GM19025 (cell line): ENCODE measurements around the gene ELOVL1.

Experiments used
- ATAC-seq: cut with Tn5 transposase; IDR thresholded peaks from one replicate; pipeline ENCODE4 v1.9.1; 2021; ENCODE audit warnings: mild to moderate bottlenecking, low read depth, moderate library complexity; ENCODE audit not compliant: unreplicated experiment

The ELOVL1 gene

DNA sequence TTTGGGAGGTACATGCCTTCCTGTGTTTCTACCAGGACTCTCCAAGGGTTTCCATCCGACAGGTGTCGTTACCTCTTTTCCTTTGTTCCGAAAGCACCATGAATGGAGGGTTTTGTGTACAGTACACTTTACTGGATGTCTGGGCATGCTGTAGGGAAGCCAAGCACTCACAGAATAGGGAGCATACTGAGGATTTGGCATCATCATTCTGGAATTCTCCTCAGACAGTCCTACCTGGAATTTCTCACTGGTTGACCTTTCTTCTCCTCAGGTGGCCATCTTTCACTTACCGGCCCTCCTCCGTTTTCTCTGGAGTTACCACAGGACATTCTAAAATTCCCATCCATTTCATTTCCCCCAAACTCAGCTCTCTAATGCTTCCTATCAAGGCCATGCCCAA, 36.1 kb downstream of the ELOVL1 start:
- no peak for ATAC-seq

DNA sequence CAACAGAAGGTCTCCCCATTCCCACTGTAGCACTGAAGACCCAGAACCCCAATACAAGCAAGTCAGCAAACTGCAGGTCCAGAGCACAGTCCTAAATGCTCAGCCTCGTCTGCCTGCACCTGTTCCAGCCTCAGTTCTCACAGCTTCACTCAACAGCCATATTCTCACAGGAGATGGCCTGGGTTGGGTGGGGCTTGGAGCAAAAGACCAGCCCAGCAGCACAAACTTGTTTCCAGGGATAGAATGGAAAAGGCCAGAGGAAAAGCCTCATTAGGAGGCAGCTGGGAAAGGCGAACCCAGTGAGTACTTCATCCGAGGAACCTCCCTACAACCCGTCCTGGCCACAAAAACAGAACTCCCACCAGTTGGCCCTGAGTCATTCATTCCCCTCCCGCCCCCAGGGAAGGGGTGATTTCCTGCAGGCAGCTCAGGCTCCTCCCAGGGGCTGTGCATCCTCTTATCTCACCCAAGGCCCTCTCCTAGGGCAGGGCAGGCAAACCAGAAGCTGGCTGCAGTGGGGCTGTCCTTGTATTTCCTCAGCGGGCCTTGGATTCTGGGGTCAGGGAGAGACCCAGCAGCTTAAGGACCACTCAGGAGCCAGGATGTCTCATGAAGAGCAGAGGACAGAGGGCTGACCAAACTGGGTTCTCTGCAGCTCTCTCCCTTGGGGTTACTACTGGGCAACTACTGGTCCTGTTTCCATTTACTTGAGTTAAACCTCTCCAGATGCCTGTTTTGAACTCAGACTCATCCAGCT, 37.6 kb downstream of the ELOVL1 start:
- no peak for ATAC-seq

DNA sequence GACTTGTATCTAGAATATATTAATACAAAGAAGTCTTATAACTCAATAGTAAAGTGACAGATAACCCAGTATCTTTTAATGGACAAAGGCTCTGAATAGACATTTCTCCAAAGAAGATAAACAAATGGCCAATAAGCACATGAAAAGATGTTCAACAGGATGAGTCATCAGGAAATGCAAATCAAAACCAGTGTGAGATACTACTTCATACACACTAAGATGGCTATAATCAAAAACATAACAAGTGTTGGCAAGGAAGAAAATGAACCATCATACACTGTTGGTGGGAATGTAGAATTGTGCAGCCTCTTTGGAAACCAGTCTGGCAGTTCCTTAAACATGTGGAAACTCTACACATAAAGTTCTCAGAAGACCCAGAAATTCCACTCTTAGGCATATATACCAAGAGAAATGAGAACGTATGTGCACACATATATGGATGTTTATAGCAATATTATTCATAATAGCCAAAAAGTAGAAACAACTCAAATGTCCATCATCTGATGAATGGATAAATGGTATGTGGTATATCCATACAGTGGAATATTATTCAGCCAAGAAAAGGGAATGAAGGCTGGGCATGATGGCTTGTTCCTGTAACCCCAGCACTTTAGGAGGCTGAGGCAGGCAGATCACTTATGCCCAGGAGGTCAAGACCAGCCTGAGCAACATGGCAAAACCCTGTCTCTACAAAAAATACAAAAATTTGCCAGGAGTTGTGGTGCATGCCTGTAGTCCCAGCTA, 40.1 kb downstream of the ELOVL1 start:
- no peak for ATAC-seq

DNA sequence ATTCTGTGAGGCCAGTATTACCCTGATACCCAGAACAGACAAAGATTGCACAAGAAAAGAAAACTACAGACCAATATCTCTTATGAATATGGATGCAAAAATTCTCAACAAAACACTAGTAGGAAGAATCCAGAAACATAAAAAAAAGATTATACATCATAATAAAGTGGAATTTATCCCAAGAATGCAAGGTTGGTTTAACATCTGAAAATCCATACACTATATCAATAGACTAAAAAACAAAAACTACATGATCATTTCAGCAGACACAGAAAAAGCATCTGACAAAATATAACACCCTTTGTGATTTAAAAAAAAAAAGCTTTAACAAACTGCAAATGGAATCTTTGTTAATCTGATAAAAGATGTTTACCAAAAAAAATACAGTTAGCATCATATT, 42.4 kb downstream of the ELOVL1 start:
- no peak for ATAC-seq

DNA sequence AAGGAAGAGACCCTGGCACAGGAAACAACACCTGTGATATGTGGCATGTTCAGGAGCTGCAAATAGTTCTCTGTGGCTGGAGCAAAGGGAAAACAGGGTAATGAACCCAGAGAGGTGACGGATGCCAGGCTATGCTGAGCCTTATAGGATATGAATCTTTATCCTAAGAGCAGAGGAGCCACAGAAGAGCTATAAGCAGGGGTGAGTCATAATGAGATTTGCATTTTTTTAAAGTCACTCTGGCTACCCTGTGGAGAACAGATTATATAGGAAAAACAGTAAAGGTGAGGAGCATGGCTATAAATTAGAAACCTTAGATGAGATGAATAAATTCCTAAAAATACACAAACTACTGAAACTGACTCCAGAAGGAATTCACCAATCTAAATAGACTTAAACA, 43.0 kb downstream of the ELOVL1 start:
- no peak for ATAC-seq

DNA sequence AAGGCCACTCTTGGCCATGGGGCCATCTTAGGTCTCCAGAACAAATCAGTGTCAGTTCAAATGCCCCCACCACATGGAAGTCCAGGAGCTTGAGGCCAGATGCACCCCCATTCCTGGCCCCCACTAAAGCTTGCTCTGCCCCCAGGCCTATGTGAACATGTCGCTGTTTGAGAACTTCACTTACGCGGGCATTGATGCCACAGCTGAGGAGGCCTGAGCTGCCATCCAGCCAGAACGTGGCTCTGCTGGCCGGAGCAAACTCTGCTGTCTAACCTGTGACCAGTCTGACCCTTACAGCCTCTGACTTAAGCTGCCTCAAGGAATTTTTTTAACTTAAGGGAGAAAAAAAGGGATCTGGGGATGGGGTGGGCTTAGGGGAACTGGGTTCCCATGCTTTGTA, 45.3 kb downstream of the ELOVL1 start:
- ATAC-seq = no peak

DNA sequence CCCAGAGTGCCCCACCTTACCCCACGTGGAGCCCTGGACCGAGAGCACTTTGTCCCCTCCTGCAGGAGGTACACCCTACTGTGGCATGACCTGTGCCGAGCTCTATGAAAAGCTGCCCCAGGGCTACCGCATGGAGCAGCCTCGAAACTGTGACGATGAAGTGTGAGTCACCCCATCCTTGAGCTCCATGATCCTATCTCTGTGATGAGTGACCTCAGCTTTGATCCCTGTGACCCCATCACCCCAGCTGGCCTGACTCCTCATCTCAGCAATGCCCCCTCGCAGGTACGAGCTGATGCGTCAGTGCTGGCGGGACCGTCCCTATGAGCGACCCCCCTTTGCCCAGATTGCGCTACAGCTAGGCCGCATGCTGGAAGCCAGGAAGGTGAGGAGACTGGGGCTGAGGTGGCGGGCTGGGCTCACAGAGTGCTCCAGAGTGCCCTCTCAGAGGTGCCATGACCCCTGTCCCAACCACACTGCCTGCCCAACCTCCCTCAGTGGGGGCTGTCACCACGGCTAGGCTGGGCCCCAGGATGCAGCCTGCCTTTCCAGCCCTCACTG, 46.4 kb downstream of the ELOVL1 start:
- no peak for ATAC-seq

DNA sequence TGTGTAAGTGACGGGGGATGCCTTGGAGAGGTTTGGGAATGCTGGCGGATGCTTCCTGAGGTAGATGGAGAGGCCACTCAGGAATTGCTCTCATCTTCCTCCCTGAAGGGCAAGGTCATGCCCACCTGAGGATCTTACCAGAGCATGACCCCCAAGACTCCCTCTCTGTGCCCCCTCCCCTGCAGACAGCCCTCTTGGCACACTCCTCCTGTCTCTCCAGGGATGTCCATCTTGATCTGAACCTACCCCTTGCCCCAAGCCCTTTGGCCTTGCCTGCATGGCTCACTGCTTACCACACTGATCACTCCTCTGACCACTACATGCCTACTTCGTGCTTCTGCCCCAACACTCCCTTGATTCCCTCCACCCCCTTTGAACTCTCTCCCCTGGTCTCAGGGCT, 48.0 kb downstream of the ELOVL1 start:
- no peak for ATAC-seq

DNA sequence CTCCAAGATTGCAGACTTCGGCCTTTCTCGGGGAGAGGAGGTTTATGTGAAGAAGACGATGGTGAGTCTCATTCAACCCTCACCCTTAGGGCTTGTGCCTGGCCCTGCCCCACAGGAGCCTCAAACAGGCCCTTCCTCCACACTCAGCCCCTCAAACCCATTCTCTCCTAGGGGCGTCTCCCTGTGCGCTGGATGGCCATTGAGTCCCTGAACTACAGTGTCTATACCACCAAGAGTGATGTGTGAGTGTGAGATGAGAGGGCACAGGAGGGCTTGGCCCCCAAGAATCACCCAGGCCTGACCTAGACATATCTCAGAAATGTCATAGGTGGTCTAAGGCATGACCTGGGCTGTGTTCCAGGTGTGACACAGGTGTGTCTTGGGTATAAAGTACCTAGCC, 48.5 kb downstream of the ELOVL1 start:
- no peak for ATAC-seq

DNA sequence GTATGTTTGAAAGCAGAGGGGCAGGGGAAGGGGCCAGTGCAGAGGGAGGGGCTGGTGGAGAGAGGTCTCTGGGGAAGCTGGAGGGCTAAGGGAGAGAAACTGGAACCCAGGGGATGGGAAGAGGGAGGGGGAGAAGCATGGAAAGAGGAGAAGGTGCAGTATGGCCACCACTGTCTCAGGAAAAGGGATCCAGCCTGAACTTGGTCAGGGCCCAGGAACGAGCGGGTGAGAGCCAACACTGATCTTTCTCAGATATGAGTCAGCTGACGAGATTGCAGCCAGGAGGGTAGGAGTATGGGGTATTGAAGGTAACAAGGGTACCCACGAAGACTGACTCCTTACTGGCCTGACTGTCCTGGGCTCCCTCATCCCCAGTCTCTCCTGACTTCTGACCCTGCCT, 49.0 kb downstream of the ELOVL1 start:
- no peak for ATAC-seq

DNA sequence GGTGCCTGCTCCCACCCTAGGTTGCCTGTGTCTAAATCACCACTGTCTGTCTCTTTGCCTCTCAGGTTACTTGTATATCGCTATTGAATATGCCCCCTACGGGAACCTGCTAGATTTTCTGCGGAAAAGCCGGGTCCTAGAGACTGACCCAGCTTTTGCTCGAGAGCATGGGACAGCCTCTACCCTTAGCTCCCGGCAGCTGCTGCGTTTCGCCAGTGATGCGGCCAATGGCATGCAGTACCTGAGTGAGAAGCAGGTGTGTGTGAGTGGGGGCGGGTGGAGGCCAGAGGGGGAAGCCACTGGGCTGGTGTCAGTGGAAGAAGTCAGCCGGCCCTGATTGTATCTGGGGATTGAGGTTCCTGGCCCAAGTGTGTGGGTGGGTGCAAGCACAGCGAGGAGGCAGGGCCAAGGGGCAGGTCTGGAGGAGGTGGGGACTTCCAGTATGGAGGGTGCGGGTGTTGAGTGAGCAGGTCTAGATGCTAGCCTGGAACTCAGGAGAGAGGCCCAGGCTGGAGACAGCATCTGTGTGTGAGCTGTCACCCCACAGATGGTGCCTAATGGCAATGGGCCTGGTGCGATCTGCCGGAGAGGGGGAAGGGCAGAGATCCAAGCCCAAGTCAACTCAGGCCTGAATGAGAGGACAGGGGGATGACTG, 49.9 kb downstream of the ELOVL1 start:
- no peak for ATAC-seq

DNA sequence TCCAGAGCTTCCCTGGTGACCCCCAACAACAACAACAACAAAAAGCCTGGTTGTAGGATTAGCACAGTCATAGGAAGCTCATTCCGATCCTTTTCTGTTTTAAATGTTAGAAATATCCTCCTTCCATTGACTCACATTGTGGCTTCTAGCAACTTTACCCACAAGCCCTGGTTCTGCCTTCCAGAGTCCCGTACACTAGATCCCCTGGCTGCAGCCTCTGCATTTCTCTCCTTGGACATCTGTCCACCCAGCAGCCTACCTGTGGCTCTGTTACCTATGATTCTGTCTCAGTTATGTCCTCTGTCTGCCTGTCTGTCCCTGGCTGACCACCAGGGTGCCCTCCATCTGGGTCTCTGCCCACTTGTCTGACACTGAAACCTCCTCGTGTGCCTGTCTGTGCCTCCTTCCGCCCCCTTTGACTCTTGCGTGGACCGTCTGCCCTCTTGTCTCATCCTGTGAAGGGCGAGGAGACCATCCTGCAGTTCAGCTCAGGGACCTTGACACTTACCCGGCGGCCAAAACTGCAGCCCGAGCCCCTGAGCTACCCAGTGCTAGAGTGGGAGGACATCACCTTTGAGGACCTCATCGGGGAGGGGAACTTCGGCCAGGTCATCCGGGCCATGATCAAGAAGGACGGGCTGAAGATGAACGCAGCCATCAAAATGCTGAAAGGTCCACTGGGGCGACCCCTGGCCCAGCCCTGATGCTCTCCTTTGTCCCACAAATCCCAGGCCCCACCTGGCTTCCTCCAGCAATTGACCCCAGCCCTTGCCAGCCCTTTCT, 50.9 kb downstream of the ELOVL1 start:
- no peak for ATAC-seq

DNA sequence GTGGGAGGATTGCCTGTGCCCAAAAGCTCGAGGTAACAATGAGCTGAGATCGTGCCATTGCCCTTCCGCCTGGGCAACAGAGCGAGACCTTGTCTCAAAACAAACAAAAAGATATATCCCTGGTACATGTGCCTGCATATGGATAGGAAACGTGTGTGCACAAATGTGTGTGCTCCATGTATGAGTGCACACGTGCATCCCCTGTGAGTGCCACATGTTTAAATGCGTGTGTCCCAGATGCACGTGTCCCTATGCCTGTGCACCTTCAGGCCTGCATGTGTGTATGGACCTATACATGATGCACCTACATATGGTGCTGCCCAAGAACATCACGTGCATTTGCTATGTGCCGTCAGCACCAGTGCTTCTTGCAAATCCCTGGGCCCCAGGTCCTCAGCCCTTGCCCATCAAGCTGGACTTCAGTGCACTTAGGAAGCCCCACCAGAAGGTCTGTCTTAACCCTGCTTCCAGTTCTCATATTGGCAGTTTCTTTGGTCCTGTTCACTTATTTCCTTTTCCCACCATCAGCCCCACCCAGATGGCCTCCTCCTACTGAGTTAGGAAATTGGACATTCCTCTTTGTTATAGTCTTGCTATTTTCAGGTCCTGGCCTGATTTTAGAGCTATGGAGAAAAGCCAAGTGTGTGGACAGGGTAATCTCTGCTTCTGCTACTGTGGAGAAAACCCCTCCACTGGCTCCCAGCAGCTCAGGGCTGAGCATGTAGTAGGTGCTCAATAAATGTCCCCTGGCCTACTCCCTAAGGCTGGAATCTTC, 51.7 kb downstream of the ELOVL1 start:
- ATAC-seq = no peak

DNA sequence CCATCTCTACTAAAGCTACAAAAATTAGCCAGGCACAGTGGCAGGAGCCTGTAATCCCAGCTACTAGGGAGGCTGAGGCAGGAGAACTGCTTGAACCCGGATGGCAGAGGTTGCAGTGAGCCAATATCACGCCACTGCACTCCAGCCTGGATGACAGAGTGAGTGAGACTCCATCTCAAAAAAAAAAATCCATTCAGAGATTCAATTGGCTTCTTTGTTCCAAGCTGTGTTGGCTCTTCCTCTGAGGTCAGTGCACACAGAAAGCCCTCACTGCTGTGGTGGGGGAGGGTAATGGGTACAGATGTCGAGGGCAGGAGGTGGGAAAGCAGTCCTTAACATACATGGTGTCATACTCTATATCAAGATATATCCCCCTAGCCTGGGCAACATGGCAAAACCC, 52.3 kb downstream of the ELOVL1 start:
- no peak for ATAC-seq

DNA sequence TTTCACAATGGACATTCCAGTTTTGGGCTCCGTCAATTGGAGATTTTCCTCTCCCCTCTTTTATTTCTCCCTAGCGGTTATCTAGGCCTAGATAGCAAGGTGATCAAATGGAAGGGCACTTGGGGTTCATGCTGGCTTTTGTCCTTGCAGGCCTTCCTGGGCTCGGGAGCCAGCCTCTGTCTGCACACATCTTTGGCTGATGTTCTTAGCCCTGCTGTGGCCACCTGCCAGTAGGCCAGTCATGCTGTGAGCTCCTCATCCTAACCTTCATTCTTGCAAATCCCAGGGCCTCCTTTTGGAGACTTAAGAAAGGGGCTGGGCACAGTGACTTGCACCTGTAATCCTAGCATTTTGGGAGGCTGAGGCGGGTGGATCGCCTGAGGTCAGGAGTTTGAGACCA, 53.6 kb downstream of the ELOVL1 start:
- no peak for ATAC-seq

DNA sequence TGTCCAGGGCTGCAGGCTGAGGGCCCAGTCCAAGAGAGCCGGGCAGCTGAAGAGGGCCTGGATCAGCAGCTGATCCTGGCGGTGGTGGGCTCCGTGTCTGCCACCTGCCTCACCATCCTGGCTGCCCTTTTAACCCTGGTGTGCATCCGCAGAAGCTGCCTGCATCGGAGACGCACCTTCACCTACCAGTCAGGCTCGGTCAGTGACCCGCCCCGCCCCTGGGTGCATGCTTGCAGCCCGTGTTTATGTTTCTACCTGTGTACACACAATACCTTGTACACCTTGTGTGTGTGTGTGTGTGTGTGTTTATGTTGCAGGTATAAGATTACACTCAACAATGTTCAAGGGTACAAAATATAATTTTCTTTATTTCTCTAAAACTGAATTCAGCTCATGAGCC, 54.0 kb downstream of the ELOVL1 start:
- no peak for ATAC-seq
